Ascending aorta (tissue), 2 donors: ENCODE data around the gene FBXO34. TPM values are rescaled to one million over a fixed set of nuclear protein-coding genes. Genes with fewer than 3 reads are reported as not detected.

Source experiments
- DNase-seq, 2 donors: peaks; one replicate each; pipeline ENCODE4 v3.0.0-alpha.2; 2019; ENCODE audit warnings: low spot score in 2 of 2
- H3K27ac ChIP-seq, 2 donors: fragments of 200-600 bp; sonication (generic); one replicate each; pipeline ENCODE4 v1.5.1; 2016 to 2017; ENCODE audit warnings: mild to moderate bottlenecking in 1 of 2
- H3K27me3 ChIP-seq: fragments of 200-600 bp; sonication (generic); one replicate; pipeline ENCODE4 v1.5.1; 2017
- H3K36me3 ChIP-seq, 2 donors: fragments of 200-600 bp; sonication (generic); one replicate each; pipeline ENCODE4 v1.5.1; 2016
- H3K4me1 ChIP-seq, 2 donors: fragments of 200-600 bp; sonication (generic); one replicate each; pipeline ENCODE4 v1.5.1; 2016 to 2017; ENCODE audit warnings: mild to moderate bottlenecking in 1 of 2
- H3K4me3 ChIP-seq, 2 donors: fragments of 200-600 bp; sonication (generic); one replicate each; pipeline ENCODE4 v1.5.1; 2016 to 2017; ENCODE audit warnings: mild to moderate bottlenecking in 1 of 2
- H3K9me3 ChIP-seq, 2 donors: fragments of 200-600 bp; sonication (generic); one replicate each; pipeline ENCODE4 v1.5.1; 2016
- intact Hi-C: fragments of 100-400 bp; cut with DNase I; formaldehyde crosslinking; loops from one replicate; pipeline ENCODE4 v1.15.1; 2023
- total RNA-seq: library from RNA; depleted of rRNA; stranded (reverse); fragments of >200 nt; gene quantifications from one replicate; pipeline ENCODE4 v1.1.0, GENCODE V29; 2016
- TF ChIP-seq, protein P1 (sequence below), 3 experiments: fragments of 200-600 bp in 2 of 3; fragments of 450-650 bp in 1 of 3; sonication (generic) in 2 of 3; IDR thresholded peaks; one replicate each; pipeline ENCODE4 v1.5.1; 2016 to 2019; ENCODE audit warnings: antibody characterized with exemption in 3 of 3, mild to moderate bottlenecking in 1 of 3, moderate library complexity in 1 of 3

Gene FBXO34
- total RNA-seq, 1 donor from 2014 or later: 18.0 TPM

DNA sequence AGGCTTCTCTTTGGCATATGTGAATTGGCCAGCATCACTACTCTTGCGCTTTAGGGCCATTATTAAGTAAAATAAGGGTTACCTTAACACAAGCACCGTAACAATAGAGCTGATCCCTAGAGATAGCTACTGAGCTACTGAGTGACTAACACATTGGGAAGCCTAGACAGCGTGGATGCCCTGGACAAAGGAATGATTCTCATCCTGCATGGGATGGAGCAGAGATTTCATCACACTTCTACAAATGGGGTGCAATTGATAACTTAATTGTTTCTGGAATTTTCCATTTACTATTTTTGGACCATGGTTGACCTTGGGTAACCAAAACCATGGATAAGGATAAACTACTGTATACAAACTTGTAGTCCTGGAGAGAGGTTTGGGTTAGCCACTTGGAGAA, 57.1 kb downstream of the FBXO34 start:
- DNase-seq: no peak
- no peaks in the 10 kb centered on the region for H3K36me3 ChIP-seq
- peaks cover 0 to under 1% of the 10 kb centered on the region in 2 donors for H3K4me1 ChIP-seq
- no peak overlapping the region for H3K4me3 ChIP-seq
- TF ChIP-seq, protein P1, sequence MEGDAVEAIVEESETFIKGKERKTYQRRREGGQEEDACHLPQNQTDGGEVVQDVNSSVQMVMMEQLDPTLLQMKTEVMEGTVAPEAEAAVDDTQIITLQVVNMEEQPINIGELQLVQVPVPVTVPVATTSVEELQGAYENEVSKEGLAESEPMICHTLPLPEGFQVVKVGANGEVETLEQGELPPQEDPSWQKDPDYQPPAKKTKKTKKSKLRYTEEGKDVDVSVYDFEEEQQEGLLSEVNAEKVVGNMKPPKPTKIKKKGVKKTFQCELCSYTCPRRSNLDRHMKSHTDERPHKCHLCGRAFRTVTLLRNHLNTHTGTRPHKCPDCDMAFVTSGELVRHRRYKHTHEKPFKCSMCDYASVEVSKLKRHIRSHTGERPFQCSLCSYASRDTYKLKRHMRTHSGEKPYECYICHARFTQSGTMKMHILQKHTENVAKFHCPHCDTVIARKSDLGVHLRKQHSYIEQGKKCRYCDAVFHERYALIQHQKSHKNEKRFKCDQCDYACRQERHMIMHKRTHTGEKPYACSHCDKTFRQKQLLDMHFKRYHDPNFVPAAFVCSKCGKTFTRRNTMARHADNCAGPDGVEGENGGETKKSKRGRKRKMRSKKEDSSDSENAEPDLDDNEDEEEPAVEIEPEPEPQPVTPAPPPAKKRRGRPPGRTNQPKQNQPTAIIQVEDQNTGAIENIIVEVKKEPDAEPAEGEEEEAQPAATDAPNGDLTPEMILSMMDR (IDR thresholded peaks at IDR 0.05): no peak
- intact Hi-C loops: no loop called here
- H3K27ac ChIP-seq: no peak overlapping the region
- H3K27me3 ChIP-seq: no peaks in the 10 kb centered on the region
- no peaks in the 10 kb centered on the region for H3K9me3 ChIP-seq

DNA sequence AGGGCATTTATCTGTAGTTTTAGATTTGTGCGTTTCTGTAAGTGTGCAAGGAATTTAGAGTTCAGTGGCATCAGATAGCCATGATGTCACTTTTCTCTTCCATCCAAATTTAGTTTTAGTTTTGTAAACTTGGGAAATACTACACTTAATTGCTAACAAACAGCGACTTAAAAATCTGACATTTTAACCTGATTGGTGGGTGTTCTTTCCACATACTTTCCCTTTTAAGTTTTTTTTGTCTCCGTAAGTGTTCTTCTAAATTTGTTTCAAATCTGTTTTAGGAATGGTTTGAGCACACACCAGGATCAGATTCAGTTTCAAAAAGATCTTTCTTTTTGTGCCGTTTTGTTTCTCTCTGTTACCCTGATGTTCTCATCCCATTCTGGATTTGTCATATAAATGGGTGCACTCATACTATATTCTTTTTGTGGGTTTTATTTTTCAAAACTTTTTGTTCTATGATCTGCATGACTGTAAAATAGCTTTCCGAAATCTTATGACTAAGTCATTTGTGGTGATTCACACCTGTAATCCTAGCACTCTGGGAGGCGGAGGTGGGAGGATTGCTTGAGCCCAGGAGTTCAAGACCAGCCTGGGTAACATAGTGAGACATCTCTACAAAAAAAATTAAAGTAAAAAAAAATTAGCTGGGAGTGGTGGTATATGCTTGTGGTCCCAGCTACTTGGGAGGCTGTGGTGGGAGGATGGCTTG, 58.9 kb downstream of the FBXO34 start:
- H3K36me3 ChIP-seq: no peaks in the 10 kb centered on the region
- intact Hi-C loops: no loop called here
- no peak for DNase-seq
- H3K9me3 ChIP-seq: no peaks in the 10 kb centered on the region
- peak overlapping the region in 1 of 2 donors; percentile 16 for H3K4me3 ChIP-seq
- TF ChIP-seq, protein P1 (IDR thresholded peaks at IDR 0.05): no peak
- H3K27ac ChIP-seq: peak overlapping the region in 1 of 2 donors; percentile 19
- peaks cover 0 to 9% of the 10 kb centered on the region in 2 donors for H3K4me1 ChIP-seq
- H3K27me3 ChIP-seq: no peaks in the 10 kb centered on the region

DNA sequence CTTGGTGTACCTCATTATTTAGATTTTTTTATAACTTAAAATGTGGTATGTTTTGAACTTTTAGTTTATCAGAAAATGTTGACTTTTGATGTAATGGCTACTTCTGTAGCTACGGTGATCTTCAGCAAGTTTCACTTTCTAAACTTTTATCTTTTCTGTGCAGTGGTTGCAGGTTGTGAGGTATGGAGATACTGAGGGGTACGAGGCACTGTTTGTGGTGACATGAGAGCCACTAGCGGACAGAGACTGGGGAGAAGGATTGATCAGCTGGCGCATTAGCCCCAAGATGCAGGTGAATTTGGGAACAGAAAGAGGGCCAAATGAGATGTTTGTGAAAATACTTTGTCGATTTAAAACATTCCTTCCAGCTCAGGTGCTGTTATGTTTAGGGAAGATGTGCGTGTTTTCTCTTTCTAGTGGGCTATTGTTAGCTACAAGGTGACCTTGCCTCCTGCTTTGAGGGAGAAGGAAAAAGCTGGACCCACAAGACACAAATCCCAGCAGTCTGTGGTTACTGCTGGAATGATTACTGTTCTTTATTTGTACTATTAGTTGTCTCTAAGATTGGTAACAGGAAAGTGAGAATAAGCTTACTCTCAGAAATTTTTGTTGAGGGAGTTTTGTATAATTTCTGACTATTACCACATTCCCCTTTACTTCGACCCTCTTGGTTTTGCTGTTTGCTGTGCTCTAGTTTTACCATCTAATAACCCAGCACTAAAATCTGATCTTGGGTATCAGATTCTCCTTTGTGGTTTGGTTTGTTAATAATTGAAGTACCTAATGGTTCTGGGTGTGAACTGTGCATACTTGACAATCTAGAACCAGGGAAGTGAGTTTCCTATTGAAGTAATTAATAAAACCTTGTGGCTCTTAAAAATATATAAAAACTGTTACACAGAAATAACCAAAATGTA, 61.7 kb downstream of the FBXO34 start:
- H3K27ac ChIP-seq: no peak overlapping the region
- no peaks in the 10 kb centered on the region for H3K36me3 ChIP-seq
- peaks cover 0 to 9% of the 10 kb centered on the region in 2 donors for H3K4me1 ChIP-seq
- no peak for DNase-seq
- intact Hi-C loops: no loop called here
- no peak overlapping the region for H3K4me3 ChIP-seq
- H3K27me3 ChIP-seq: no peaks in the 10 kb centered on the region
- TF ChIP-seq, protein P1 (IDR thresholded peaks at IDR 0.05): no peak
- H3K9me3 ChIP-seq: no peaks in the 10 kb centered on the region

DNA sequence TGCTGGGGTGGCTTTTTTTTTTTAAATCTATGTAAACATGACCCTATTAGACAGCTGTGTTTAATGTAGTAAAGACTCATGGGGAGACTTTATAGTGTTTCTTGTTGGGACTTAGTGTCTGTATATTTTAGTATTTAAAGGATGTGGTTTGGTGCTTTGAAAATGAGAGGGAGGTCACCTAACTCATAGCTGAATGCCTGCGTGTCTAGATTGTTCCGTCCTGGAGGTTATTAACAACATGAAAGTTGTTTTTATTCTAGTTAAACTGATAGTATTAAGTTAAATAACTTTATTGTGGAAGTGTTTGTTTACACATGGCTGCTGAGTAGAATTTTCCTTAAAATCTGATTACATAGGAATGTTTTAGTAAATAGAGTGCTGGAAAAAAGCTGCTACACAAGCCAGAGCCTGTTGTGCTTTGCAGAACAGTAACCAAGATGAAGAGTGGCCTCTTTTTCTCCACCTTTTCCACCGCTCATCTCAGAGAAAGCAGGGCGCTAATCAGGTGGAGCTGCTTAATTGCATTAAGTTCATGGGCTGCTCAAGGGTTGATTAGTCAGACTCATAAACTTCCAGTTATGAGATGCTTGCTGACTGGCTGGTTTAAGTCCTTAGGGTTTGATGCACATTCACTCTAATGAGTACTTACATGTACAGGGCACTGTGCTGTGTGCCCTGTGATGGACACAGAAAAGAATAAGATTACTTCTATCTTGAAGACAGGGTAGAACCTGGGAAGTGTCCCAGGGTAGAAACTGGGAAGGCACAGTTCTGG, 62.7 kb downstream of the FBXO34 start:
- intact Hi-C loops: no loop called here
- Histone ChIP-seq H3K36me3 (no peaks in the 10 kb centered on the region), H3K4me3 (no peak overlapping the region), H3K27me3 (no peaks in the 10 kb centered on the region), H3K27ac (no peak overlapping the region), H3K9me3 (no peaks in the 10 kb centered on the region), H3K4me1 (peaks cover 0 to 9% of the 10 kb centered on the region in 2 donors)
- TF ChIP-seq, protein P1 (IDR thresholded peaks at IDR 0.05): no peak
- no peak for DNase-seq

DNA sequence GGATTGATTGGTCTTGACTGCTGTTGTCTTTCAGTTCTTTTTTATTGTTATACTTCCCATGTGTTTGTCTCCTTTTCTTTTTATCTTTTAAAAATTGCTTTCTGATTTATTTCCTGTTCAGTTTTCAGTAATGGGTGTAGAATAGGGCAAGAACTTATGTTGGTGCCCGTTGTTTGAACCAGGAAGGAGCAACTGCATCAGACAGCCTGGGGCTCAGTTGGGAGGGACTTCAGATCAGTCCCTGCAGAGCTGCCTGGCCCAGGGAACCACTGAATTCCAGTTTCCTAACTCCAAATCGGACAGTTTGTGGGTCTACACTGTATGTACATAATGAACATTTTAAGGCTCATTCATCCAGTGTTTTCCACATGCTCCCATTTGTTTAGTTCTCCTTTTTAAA, 64.9 kb downstream of the FBXO34 start:
- H3K27me3 ChIP-seq: no peaks in the 10 kb centered on the region
- H3K9me3 ChIP-seq: no peaks in the 10 kb centered on the region
- H3K27ac ChIP-seq: no peak overlapping the region
- intact Hi-C loops: no loop called here
- peaks cover 0 to 9% of the 10 kb centered on the region in 2 donors for H3K4me1 ChIP-seq
- no peak overlapping the region for H3K4me3 ChIP-seq
- no peaks in the 10 kb centered on the region for H3K36me3 ChIP-seq
- DNase-seq: no peak
- TF ChIP-seq, protein P1 (IDR thresholded peaks at IDR 0.05): no peak
